NT2/D1 (cell line): ENCODE data around the gene LYPD6B.

Experiments used
- DNase-seq: peaks from one replicate; pipeline ENCODE4 v3.0.0-alpha.2; 2011; ENCODE audit warnings: low read depth, low spot score
- H3K27me3 ChIP-seq: 2 replicates; pipeline ENCODE4 v1.6.0; 2011; ENCODE audit warnings: mild to moderate bottlenecking; ENCODE audit not compliant: insufficient read length, insufficient read depth
- H3K36me3 ChIP-seq: 2 replicates; pipeline ENCODE4 v1.6.1; 2011; ENCODE audit warnings: mild to moderate bottlenecking, low read length, mixed read lengths; ENCODE audit not compliant: insufficient read depth, insufficient read length
- H3K4me1 ChIP-seq: 2 replicates; pipeline ENCODE4 v1.5.1; 2011; ENCODE audit not compliant: insufficient read depth, insufficient read length
- H3K4me3 ChIP-seq: 2 replicates; pipeline ENCODE4 v1.5.1; 2011; ENCODE audit warnings: low read depth; ENCODE audit not compliant: insufficient read length
- H3K9ac ChIP-seq: 2 replicates; pipeline ENCODE4 v1.6.0; 2011; ENCODE audit warnings: low read depth; ENCODE audit not compliant: insufficient read length
- H3K9me3 ChIP-seq: 2 replicates; pipeline ENCODE4 v1.5.1; 2011; ENCODE audit warnings: mild to moderate bottlenecking, low read length; ENCODE audit not compliant: insufficient read depth
- SUZ12 ChIP-seq: IDR thresholded peaks from 2 replicates; pipeline ENCODE4 v1.6.1; 2011; ENCODE audit not compliant: insufficient read length, insufficient read depth; ENCODE audit errors: extremely low read depth
- YY1 ChIP-seq: IDR thresholded peaks from 2 replicates; pipeline ENCODE4 v1.6.1; 2011; ENCODE audit not compliant: insufficient read length, insufficient read depth
- ZNF274 ChIP-seq: IDR thresholded peaks from 2 replicates; pipeline ENCODE4 v1.6.1; 2011; ENCODE audit warnings: mild to moderate bottlenecking, low read depth, low read length

Gene LYPD6B

GRCh38 chr2:149191915-149192314, 153.4 kb downstream of the LYPD6B start:
- Histone ChIP-seq H3K9me3 (no peaks in the 10 kb centered on the region), H3K4me1 (no peaks in the 10 kb centered on the region), H3K4me3 (no peak overlapping the region), H3K9ac (no peak overlapping the region), H3K27me3 (no peaks in the 10 kb centered on the region), H3K36me3 (no peaks in the 10 kb centered on the region)
- no peak for DNase-seq
- TF ChIP-seq YY1 (no peak), SUZ12 (no peak), ZNF274 (no peak)

GRCh38 chr2:149192427-149192826, 153.9 kb downstream of the LYPD6B start:
- DNase-seq, result no peak
- H3K4me3 ChIP-seq, result no peak overlapping the region
- H3K4me1 ChIP-seq, result no peaks in the 10 kb centered on the region
- H3K27me3 ChIP-seq, result no peaks in the 10 kb centered on the region
- no peak overlapping the region for H3K9ac ChIP-seq
- TF ChIP-seq ZNF274 (no peak), SUZ12 (no peak), YY1 (no peak)
- H3K9me3 ChIP-seq, result no peaks in the 10 kb centered on the region
- no peaks in the 10 kb centered on the region for H3K36me3 ChIP-seq

GRCh38 chr2:149200109-149200520, 161.6 kb downstream of the LYPD6B start:
- no peak for DNase-seq
- H3K36me3 ChIP-seq, result no peaks in the 10 kb centered on the region
- no peak for TF ChIP-seq ZNF274
- TF ChIP-seq YY1, result no peak
- no peak for TF ChIP-seq SUZ12
- H3K4me1 ChIP-seq, result no peaks in the 10 kb centered on the region
- H3K9me3 ChIP-seq, result no peaks in the 10 kb centered on the region
- no peak overlapping the region for H3K9ac ChIP-seq
- H3K4me3 ChIP-seq, result no peak overlapping the region
- H3K27me3 ChIP-seq, result no peaks in the 10 kb centered on the region

- Histone ChIP-seq H3K36me3 (no peaks in the 10 kb centered on the region), H3K9ac (no peak overlapping the region), H3K27me3 (no peaks in the 10 kb centered on the region), H3K4me3 (no peak overlapping the region), H3K4me1 (no peaks in the 10 kb centered on the region), H3K9me3 (no peaks in the 10 kb centered on the region)
- DNase-seq, result no peak
- TF ChIP-seq YY1 (no peak), ZNF274 (no peak), SUZ12 (no peak)
Measured at GRCh38 chr2:149204686-149205085, 166.2 kb downstream of the LYPD6B start.

GRCh38 chr2:149205143-149205542, 166.6 kb downstream of the LYPD6B start:
- H3K36me3 ChIP-seq, result no peaks in the 10 kb centered on the region
- H3K27me3 ChIP-seq, result no peaks in the 10 kb centered on the region
- no peaks in the 10 kb centered on the region for H3K9me3 ChIP-seq
- DNase-seq, result no peak
- H3K4me1 ChIP-seq, result no peaks in the 10 kb centered on the region
- no peak for TF ChIP-seq ZNF274
- no peak for TF ChIP-seq YY1
- no peak for TF ChIP-seq SUZ12
- H3K4me3 ChIP-seq, result no peak overlapping the region
- H3K9ac ChIP-seq, result no peak overlapping the region

- no peak for DNase-seq
- no peaks in the 10 kb centered on the region for H3K36me3 ChIP-seq
- no peak overlapping the region for H3K4me3 ChIP-seq
- H3K9me3 ChIP-seq, result no peaks in the 10 kb centered on the region
- peaks cover 2% of the 10 kb centered on the region for H3K4me1 ChIP-seq
- no peak overlapping the region for H3K9ac ChIP-seq
- no peaks in the 10 kb centered on the region for H3K27me3 ChIP-seq
- no peak for TF ChIP-seq YY1
- no peak for TF ChIP-seq SUZ12
- TF ChIP-seq ZNF274, result no peak
Measured at GRCh38 chr2:149213764-149214493, 175.4 kb downstream of the LYPD6B start.

- no peak overlapping the region for H3K9ac ChIP-seq
- TF ChIP-seq YY1 (no peak), SUZ12 (no peak), ZNF274 (no peak)
- no peak overlapping the region for H3K4me3 ChIP-seq
- peaks cover 2% of the 10 kb centered on the region for H3K4me1 ChIP-seq
- H3K9me3 ChIP-seq, result no peaks in the 10 kb centered on the region
- no peak for DNase-seq
- H3K27me3 ChIP-seq, result no peaks in the 10 kb centered on the region
- H3K36me3 ChIP-seq, result no peaks in the 10 kb centered on the region
Measured at GRCh38 chr2:149218497-149218896, 180.0 kb downstream of the LYPD6B start.

- Histone ChIP-seq H3K4me3 (no peak overlapping the region), H3K27me3 (no peaks in the 10 kb centered on the region), H3K9ac (no peak overlapping the region), H3K4me1 (peaks cover 2% of the 10 kb centered on the region), H3K36me3 (no peaks in the 10 kb centered on the region), H3K9me3 (no peaks in the 10 kb centered on the region)
- no peak for DNase-seq
- no peak for TF ChIP-seq YY1
- TF ChIP-seq ZNF274, result no peak
- TF ChIP-seq SUZ12, result no peak
Measured at GRCh38 chr2:149219856-149220255, 181.4 kb downstream of the LYPD6B start.
